Stimulated activated CD4-positive, alpha-beta T cell treated with anti-CD3 and anti-CD28 coated beads, Interleukin-2, amount 100 ng/mL, for 24 hours (primary cell): ENCODE measurements around the gene RBFOX1.
"Not testable (repeated sequence)": the region's sequence is repeated elsewhere in the genome, so short reads cannot be mapped to it uniquely, and the experiment has no call there.

Source experiments
- DNase-seq, 2 donors: peaks; one replicate each; pipeline ENCODE4 v3.0.0-alpha.2; 2020

RBFOX1 gene

GRCh38 chr16:7487574-7488323, 155.1 kb downstream of the RBFOX1 start:
- DNase-seq = no peak

- DNase-seq = no peak
Observed at GRCh38 chr16:7492122-7492521, 159.5 kb downstream of the RBFOX1 start.

- DNase-seq = no peak
Observed at GRCh38 chr16:7493133-7493532, 160.5 kb downstream of the RBFOX1 start.

- DNase-seq = no peak
Observed at GRCh38 chr16:7497691-7498090, 165.0 kb downstream of the RBFOX1 start.

- DNase-seq = no peak
Observed at GRCh38 chr16:7501868-7502267, 169.2 kb downstream of the RBFOX1 start.

GRCh38 chr16:7502591-7503157, 170.0 kb downstream of the RBFOX1 start:
- DNase-seq = not testable (repeated sequence)

GRCh38 chr16:7503666-7504065, 171.0 kb downstream of the RBFOX1 start:
- no peak for DNase-seq

GRCh38 chr16:7504844-7505243, 172.2 kb downstream of the RBFOX1 start:
- DNase-seq = no peak

- DNase-seq = no peak
Observed at GRCh38 chr16:7505495-7505894, 172.8 kb downstream of the RBFOX1 start.

GRCh38 chr16:7506363-7506762, 173.7 kb downstream of the RBFOX1 start:
- DNase-seq = no peak

- DNase-seq = no peak
Observed at GRCh38 chr16:7508656-7509055, 176.0 kb downstream of the RBFOX1 start.

GRCh38 chr16:7509963-7510601, 177.4 kb downstream of the RBFOX1 start:
- no peak for DNase-seq

- no peak for DNase-seq
Observed at GRCh38 chr16:7511549-7512260, 179.1 kb downstream of the RBFOX1 start.

GRCh38 chr16:7512503-7512902, 179.9 kb downstream of the RBFOX1 start:
- DNase-seq = no peak

- DNase-seq = peak in 1 of 2 donors; percentile 7
Observed at GRCh38 chr16:7513429-7513828, 180.8 kb downstream of the RBFOX1 start.

GRCh38 chr16:7515543-7515942, 182.9 kb downstream of the RBFOX1 start:
- no peak for DNase-seq

- no peak for DNase-seq
Observed at GRCh38 chr16:7517496-7517895, 184.9 kb downstream of the RBFOX1 start.

GRCh38 chr16:7518158-7518557, 185.5 kb downstream of the RBFOX1 start:
- no peak for DNase-seq

GRCh38 chr16:7521834-7522233, 189.2 kb downstream of the RBFOX1 start:
- no peak for DNase-seq

- DNase-seq = no peak
Observed at GRCh38 chr16:7524419-7524818, 191.8 kb downstream of the RBFOX1 start.

- no peak for DNase-seq
Observed at GRCh38 chr16:7526736-7527135, 194.1 kb downstream of the RBFOX1 start.

- no peak for DNase-seq
Observed at GRCh38 chr16:7532534-7532933, 199.9 kb downstream of the RBFOX1 start.

- DNase-seq = no peak
Observed at GRCh38 chr16:7534749-7535148, 202.1 kb downstream of the RBFOX1 start.

GRCh38 chr16:7541026-7541425, 208.4 kb downstream of the RBFOX1 start:
- no peak for DNase-seq
